ENCODE results near the gene RHD. TPM values are rescaled to one million over a fixed set of nuclear protein-coding genes. Genes with fewer than 3 reads are reported as not detected.
"Not testable (repeated sequence)": the region's sequence is repeated elsewhere in the genome, so short reads cannot be mapped to it uniquely, and the experiment has no call there.

Gene RHD
- polyA plus RNA-seq, 1 experiment, result not detected

DNA sequence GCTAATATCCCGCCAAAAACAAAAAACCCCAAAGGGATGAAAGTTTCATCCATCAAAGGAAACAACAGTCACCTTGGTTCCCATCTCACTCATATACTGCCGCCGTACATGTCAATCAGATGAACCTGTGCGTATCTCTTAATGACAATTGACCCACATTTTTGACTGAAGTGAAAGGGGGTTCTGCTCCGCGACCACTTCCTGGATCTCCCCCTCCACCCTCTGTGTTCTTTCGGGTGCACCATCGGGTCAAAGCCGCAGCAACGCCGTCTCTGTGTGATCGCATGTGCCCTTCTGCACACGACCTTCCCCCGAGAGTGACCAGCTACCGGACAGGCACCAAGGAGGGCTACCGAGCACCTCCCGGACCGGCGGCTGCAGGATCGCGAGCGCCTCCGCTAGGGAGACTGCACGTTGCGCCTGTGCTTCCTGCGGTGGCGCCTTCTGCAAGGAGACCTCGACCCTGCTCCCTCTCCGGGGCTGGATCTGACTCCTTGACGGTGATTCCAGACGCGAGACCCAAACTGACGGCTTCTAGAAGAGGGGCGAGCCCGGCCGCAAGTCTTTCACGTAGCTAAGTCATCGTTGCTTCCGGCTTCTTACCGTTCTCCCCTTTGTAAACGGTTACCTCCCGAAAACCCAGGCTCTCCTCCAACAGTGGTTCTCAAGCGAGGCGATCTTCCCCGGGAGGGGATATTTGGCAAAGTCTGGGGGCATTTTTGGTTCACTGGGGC is 5.6 kb upstream of the RHD start:
- H3K27ac ChIP-seq (ENCODE audit: low read depth, low read length); H3K27me3 ChIP-seq (ENCODE audit: control insufficient read depth, insufficient read depth, low read length); POLR2A ChIA-PET; CTCF ChIA-PET; H3K9me3 ChIP-seq (ENCODE audit: control insufficient read depth, insufficient read depth, low read length); DNase-seq (ENCODE audit: low read depth, low spot score): not testable (repeated sequence)
- H3K4me3 ChIP-seq (ENCODE audit: low read depth, low read length), result peak overlapping the region; percentile 59

DNA sequence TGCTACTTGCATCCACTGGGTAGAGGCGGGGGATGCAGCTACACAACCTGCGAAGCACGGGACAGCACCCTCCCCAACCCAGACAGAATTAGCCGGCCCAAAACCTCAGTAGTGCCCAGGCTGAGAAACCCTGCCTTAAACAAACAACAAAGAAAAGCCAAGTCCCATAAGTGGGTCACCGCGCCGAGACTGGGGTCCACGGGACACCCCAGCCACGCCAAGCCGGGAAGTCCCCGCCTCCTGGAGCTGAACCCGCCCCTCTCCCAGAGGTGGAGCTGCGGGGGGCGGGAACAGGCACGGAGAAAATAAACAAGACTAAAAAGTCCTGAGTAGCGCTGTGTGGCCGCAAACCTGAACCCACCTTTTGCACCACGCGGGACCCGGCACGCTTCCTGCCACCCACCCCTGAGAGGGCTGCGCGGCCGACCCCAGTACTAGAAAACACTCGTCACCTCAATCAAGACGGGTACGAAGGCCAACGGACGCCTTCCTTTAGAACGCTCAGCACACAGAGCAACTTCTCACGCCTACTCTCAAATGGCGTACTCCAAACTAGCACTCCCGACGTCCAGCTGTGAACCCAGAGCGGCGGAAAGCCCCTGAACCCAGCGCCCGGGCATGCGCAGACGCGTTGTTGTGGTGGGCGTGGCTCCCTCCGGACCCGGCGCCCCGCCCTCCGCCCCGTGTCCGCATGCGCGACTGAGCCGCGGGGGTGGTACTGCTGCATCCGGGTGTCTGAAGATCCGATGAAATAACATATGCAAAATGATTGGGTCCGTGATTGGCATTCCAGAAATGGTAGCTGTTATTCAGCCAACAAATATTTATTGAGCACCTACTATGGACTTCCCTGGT is 4.8 kb upstream of the RHD start:
- H3K27me3 ChIP-seq (ENCODE audit: control insufficient read depth, insufficient read depth, low read length); CTCF ChIA-PET; H3K9me3 ChIP-seq (ENCODE audit: control insufficient read depth, insufficient read depth, low read length); DNase-seq (ENCODE audit: low read depth, low spot score); POLR2A ChIA-PET: not testable (repeated sequence)
- H3K4me3 ChIP-seq (ENCODE audit: low read depth, low read length), result peak overlapping the region; percentile 61
- peak overlapping the region; percentile 75 for H3K27ac ChIP-seq (ENCODE audit: low read depth, low read length)

- H3K4me3 ChIP-seq (ENCODE audit: low read depth, low read length), result peak overlapping the region; percentile 21; the same call in 1 of the 2 replicates
- POLR2A ChIA-PET; CTCF ChIA-PET; H3K9me3 ChIP-seq (ENCODE audit: control insufficient read depth, insufficient read depth, low read length); H3K27ac ChIP-seq (ENCODE audit: low read depth, low read length); H3K27me3 ChIP-seq (ENCODE audit: control insufficient read depth, insufficient read depth, low read length); DNase-seq (ENCODE audit: low read depth, low spot score): not testable (repeated sequence)
Measured at GRCh38 chr1:25268143-25268760, 4.1 kb upstream of the RHD start.

DNA sequence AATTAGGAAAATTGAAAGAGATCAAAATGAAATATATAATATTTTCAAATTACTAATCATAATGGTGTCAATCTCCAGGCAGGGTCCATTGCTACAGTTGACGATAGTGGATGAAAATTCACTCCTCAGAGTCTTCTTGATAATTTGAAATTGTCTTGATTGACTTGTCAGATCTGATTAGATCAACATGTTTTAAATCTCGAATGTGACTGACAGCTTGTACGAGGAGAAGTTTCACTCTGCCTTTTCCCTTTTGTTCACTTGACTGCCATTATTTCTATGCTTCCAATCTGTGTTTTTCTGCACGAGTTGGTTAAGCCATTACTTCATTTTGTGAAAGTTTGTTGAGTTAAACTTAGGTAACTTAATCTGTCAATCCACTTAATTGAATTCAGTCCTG is 3.3 kb downstream of the RHD start:
- CTCF ChIA-PET; H3K4me3 ChIP-seq (ENCODE audit: low read depth, low read length); DNase-seq (ENCODE audit: low read depth, low spot score); H3K27me3 ChIP-seq (ENCODE audit: control insufficient read depth, insufficient read depth, low read length); H3K9me3 ChIP-seq (ENCODE audit: control insufficient read depth, insufficient read depth, low read length); POLR2A ChIA-PET; H3K27ac ChIP-seq (ENCODE audit: low read depth, low read length): not testable (repeated sequence)

- CTCF ChIA-PET; H3K9me3 ChIP-seq (ENCODE audit: control insufficient read depth, insufficient read depth, low read length); H3K4me3 ChIP-seq (ENCODE audit: low read depth, low read length); H3K27ac ChIP-seq (ENCODE audit: low read depth, low read length); POLR2A ChIA-PET; DNase-seq (ENCODE audit: low read depth, low spot score); H3K27me3 ChIP-seq (ENCODE audit: control insufficient read depth, insufficient read depth, low read length): not testable (repeated sequence)
Measured at GRCh38 chr1:25277295-25277694, 5.0 kb downstream of the RHD start.

DNA sequence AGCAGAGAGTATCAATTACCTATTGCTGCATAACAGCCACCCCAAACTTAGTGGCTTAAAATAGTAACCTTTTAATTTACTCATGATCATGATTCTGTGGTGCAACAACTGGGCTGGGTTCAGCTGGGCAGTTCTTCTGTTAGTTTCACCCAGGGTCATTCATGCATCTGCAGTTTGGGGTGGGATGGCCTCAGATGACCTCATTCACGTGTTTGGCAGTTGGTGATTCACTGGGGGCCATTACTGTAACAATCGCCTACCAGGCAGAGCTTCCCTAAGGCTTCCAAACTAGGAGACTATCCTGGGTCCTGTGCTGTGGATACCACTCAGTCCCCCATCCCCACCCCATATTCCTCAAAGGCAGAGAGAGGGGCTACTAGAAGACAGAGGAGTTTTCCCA is 6.0 kb downstream of the RHD start:
- CTCF ChIA-PET; H3K27ac ChIP-seq (ENCODE audit: low read depth, low read length); H3K9me3 ChIP-seq (ENCODE audit: control insufficient read depth, insufficient read depth, low read length); POLR2A ChIA-PET; H3K4me3 ChIP-seq (ENCODE audit: low read depth, low read length); DNase-seq (ENCODE audit: low read depth, low spot score); H3K27me3 ChIP-seq (ENCODE audit: control insufficient read depth, insufficient read depth, low read length): not testable (repeated sequence)

DNA sequence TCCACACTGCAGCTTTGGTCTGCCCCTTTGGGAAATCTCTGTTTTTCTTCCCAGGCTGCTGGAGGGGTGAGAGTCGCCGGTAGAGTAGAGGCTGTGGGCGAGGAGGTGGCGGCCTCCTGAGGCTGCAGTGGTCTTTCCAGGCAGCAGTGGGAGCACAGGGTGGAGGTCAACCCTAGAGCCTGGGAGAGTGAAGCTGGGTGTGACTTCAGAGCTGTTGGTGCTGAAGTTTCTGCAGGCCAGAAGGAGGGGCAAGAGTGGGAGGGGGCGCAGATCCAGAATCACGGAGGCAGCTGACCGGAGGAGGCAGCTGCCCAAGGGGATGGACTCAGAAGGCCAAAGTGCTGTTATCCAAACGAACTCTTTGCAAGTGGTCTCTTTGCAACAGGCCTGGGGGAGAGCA is 6.5 kb downstream of the RHD start:
- H3K27me3 ChIP-seq (ENCODE audit: control insufficient read depth, insufficient read depth, low read length); H3K9me3 ChIP-seq (ENCODE audit: control insufficient read depth, insufficient read depth, low read length); DNase-seq (ENCODE audit: low read depth, low spot score); H3K4me3 ChIP-seq (ENCODE audit: low read depth, low read length); H3K27ac ChIP-seq (ENCODE audit: low read depth, low read length); POLR2A ChIA-PET; CTCF ChIA-PET: not testable (repeated sequence)

GRCh38 chr1:25279693-25280111 is 7.4 kb downstream of the RHD start:
- POLR2A ChIA-PET; H3K4me3 ChIP-seq (ENCODE audit: low read depth, low read length); DNase-seq (ENCODE audit: low read depth, low spot score); H3K27me3 ChIP-seq (ENCODE audit: control insufficient read depth, insufficient read depth, low read length); CTCF ChIA-PET; H3K27ac ChIP-seq (ENCODE audit: low read depth, low read length); H3K9me3 ChIP-seq (ENCODE audit: control insufficient read depth, insufficient read depth, low read length): not testable (repeated sequence)

DNA sequence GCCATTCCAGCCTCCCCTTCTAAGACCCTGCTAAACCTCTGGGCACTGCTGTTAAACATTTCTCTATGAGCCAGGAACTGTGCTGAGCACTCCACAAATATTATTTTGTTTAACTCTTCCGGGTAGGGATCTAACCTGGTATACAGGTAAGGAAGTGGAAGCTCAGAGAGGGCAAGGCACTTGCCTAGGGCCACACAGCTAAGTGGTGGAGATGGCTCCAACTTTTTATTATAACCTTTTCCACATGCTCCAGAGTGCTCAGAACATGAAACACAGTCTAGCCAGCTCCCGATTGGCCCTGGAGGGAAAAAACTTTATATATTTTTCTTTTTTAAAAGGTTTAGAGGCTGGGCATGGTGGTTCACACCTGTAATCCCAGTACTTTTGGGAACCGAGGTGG is 13.6 kb downstream of the RHD start:
- H3K27ac ChIP-seq (ENCODE audit: low read depth, low read length); CTCF ChIA-PET; H3K9me3 ChIP-seq (ENCODE audit: control insufficient read depth, insufficient read depth, low read length); POLR2A ChIA-PET; H3K4me3 ChIP-seq (ENCODE audit: low read depth, low read length); DNase-seq (ENCODE audit: low read depth, low spot score); H3K27me3 ChIP-seq (ENCODE audit: control insufficient read depth, insufficient read depth, low read length): not testable (repeated sequence)

DNA sequence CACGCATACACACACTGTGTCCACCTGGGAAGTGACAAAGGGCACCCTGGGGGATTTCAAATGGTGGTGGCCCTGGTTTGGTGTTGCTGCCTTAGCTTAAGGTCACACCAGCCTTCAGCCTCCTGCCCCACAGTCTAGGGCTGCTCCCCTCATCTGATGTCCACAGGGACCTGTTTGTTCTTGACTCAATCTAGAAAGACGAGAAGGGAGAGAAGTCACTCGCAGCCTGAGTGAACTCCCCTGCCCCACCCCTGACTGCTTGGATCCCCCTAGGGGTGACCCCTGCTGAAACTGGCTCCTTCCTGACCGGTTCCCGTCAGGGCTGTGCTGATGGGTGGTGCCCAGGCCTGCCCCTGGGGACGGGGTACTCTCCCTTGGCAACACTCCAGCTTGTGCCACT is 14.9 kb downstream of the RHD start:
- H3K27me3 ChIP-seq (ENCODE audit: control insufficient read depth, insufficient read depth, low read length); DNase-seq (ENCODE audit: low read depth, low spot score); H3K27ac ChIP-seq (ENCODE audit: low read depth, low read length); H3K4me3 ChIP-seq (ENCODE audit: low read depth, low read length); CTCF ChIA-PET; H3K9me3 ChIP-seq (ENCODE audit: control insufficient read depth, insufficient read depth, low read length); POLR2A ChIA-PET: not testable (repeated sequence)

DNA sequence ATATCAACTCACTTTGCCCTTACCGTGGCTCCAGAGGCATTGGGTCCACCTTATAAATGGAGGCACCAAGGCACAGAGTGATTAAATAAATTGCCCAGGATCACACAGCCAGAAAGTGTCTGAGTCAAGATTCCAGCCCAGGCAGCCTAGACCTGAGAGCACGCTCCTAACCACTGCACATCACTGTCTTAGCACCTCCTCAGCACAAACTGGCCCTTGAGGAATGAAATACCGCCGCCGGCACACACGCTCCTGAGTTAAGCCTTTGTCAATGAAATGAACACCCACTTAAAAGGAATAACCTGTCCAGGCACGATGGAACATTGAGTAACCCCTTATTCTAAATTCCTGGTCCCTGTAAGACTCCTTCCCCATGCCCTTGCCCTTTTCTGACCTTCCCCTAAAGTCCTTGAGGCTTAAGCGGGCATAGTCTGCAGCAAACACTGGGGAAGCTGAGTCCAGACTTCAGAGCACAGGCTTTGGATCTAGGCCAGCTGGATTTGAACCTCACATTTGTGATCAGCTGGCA is 16.3 kb downstream of the RHD start:
- H3K27ac ChIP-seq (ENCODE audit: low read depth, low read length); DNase-seq (ENCODE audit: low read depth, low spot score); H3K9me3 ChIP-seq (ENCODE audit: control insufficient read depth, insufficient read depth, low read length); H3K27me3 ChIP-seq (ENCODE audit: control insufficient read depth, insufficient read depth, low read length); CTCF ChIA-PET; H3K4me3 ChIP-seq (ENCODE audit: low read depth, low read length); POLR2A ChIA-PET: not testable (repeated sequence)

DNA sequence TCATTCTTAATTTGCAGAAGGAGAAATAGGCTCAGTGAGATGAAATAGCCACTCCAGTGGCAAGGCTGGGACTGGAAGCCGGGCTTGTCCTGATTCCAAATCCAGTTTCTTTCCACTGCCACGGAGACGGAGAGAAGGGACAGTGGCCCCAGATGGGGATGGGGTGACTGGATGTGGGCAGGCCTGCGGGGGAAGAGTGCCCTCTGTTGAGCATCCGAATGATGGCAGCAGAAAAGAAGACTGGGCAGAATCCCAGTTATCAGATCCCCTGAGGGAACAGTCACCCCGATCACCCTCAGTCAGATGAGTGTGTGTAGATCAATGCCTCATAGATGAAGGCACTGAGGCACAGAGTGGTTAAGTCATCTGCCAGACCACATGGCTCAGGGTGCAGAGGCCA is 17.7 kb downstream of the RHD start:
- H3K4me3 ChIP-seq (ENCODE audit: low read depth, low read length); H3K27me3 ChIP-seq (ENCODE audit: control insufficient read depth, insufficient read depth, low read length); POLR2A ChIA-PET; H3K27ac ChIP-seq (ENCODE audit: low read depth, low read length); DNase-seq (ENCODE audit: low read depth, low spot score); H3K9me3 ChIP-seq (ENCODE audit: control insufficient read depth, insufficient read depth, low read length); CTCF ChIA-PET: not testable (repeated sequence)

Data from AG04450 (cell line).